HepG2 (cell line): Measurements from ENCODE around the gene ARPIN. TPM values are rescaled to one million over a fixed set of nuclear protein-coding genes. Genes with fewer than 3 reads are reported as not detected.

Experiments
- HDAC1 ChIP-seq: sonication (generic); formaldehyde crosslinking; IDR thresholded peaks from 2 replicates; pipeline ENCODE4 v1.5.1; 2020; ENCODE audit warnings: mild to moderate bottlenecking, missing genetic modification reagents
- NFE2 ChIP-seq: sonication (generic); formaldehyde crosslinking; IDR thresholded peaks from 2 replicates; pipeline ENCODE4 v1.4.0; 2020; ENCODE audit warnings: missing genetic modification reagents
- NFKB2 ChIP-seq: sonication (generic); formaldehyde crosslinking; IDR thresholded peaks from 2 replicates; pipeline ENCODE4 v1.4.0; 2020; ENCODE audit warnings: missing genetic modification reagents, borderline replicate concordance
- SMC3 ChIP-seq: IDR thresholded peaks from 2 replicates; pipeline ENCODE4 v1.6.1; 2011; ENCODE audit warnings: low read length, improper control_type of control experiment
- U2AF1 ChIP-seq: fragments of 200-400 bp; formaldehyde crosslinking; optimal IDR thresholded peaks from 2 replicates; pipeline ENCODE3; 2017; ENCODE audit warnings: mild to moderate bottlenecking, low read depth, low read length
- ZBTB21 ChIP-seq: sonication (generic); formaldehyde crosslinking; IDR thresholded peaks from 2 replicates; pipeline ENCODE4 v1.4.0; 2020; ENCODE audit warnings: missing genetic modification reagents
- ZBTB8A ChIP-seq: sonication (generic); formaldehyde crosslinking; IDR thresholded peaks from 2 replicates; pipeline ENCODE4 v1.4.0; 2020; ENCODE audit warnings: mild to moderate bottlenecking, low read depth, missing genetic modification reagents, borderline replicate concordance
- ZNF709 ChIP-seq: sonication (generic); formaldehyde crosslinking; IDR thresholded peaks from 2 replicates; pipeline ENCODE4 v1.5.0; 2020; ENCODE audit warnings: mild to moderate bottlenecking, missing genetic modification reagents
- ZNF768 ChIP-seq: sonication (generic); formaldehyde crosslinking; IDR thresholded peaks from 2 replicates; pipeline ENCODE4 v1.4.0; 2020; ENCODE audit warnings: missing genetic modification reagents
- ZNF891 ChIP-seq: sonication (generic); formaldehyde crosslinking; IDR thresholded peaks from 2 replicates; pipeline ENCODE4 v1.5.0; 2020; ENCODE audit warnings: mild to moderate bottlenecking, missing genetic modification reagents
- ZSCAN12 ChIP-seq: sonication (generic); formaldehyde crosslinking; IDR thresholded peaks from 2 replicates; pipeline ENCODE4 v1.9.0; 2021; ENCODE audit warnings: mild to moderate bottlenecking, missing genetic modification reagents
- polyA plus RNA-seq, 8 experiments: library from polyadenylated mRNA; depleted of rRNA in 3 of 8; stranded (reverse) in 7 of 8; unstranded in 1 of 8; fragments of >200 nt; fragmentation: Illumina TruSeq in 4 of 8; extraction: Trizol in 4 of 8; gene quantifications; 2 replicates each; pipeline versions ENCODE4 v1.2.1 to v1.2.3, GENCODE V29; 2011 to 2016; ENCODE audit warnings: low read depth in 4 of 8, missing spikeins in 1 of 8, mixed read lengths in 1 of 8; ENCODE audit not compliant: insufficient read depth in 1 of 8
- total RNA-seq, 5 experiments: library from RNA; depleted of rRNA; stranded (reverse); fragments of >200 nt; fragmentation: Illumina TruSeq; extraction: Trizol; gene quantifications; 2 replicates each; pipeline ENCODE4 v1.2.3, GENCODE V29; 2016; ENCODE audit warnings: low read depth in 1 of 5
- TF ChIP-seq, protein P1 (sequence below): sonication (generic); formaldehyde crosslinking; IDR thresholded peaks from 2 replicates; pipeline ENCODE4 v1.5.0; 2020; ENCODE audit warnings: missing genetic modification reagents
- TF ChIP-seq, protein P2 (sequence below): sonication (generic); formaldehyde crosslinking; IDR thresholded peaks from 2 replicates; pipeline ENCODE4 v1.8.0; 2022; ENCODE audit warnings: mild to moderate bottlenecking, missing genetic modification reagents
- TF ChIP-seq, protein P3 (sequence below): sonication (generic); formaldehyde crosslinking; IDR thresholded peaks from 2 replicates; pipeline ENCODE4 v1.8.0; 2022; ENCODE audit warnings: mild to moderate bottlenecking, missing genetic modification reagents, borderline replicate concordance
- TF ChIP-seq, protein P4 (sequence below): IDR thresholded peaks from 2 replicates; pipeline ENCODE4 v1.6.1; 2012; ENCODE audit warnings: inconsistent platforms
- TF ChIP-seq, protein P5 (sequence below): sonication (generic); formaldehyde crosslinking; IDR thresholded peaks from 2 replicates; pipeline ENCODE4 v1.4.0; 2020; ENCODE audit warnings: missing genetic modification reagents
- TF ChIP-seq, protein P6 (sequence below): sonication (generic); formaldehyde crosslinking; IDR thresholded peaks from 2 replicates; pipeline ENCODE4 v1.4.0; 2020; ENCODE audit warnings: missing genetic modification reagents
- TF ChIP-seq, protein P7 (sequence below): sonication (generic); formaldehyde crosslinking; conservative IDR thresholded peaks from 2 replicates; pipeline ENCODE4 v1.4.0; 2020; ENCODE audit warnings: missing genetic modification reagents

Gene ARPIN
- total and polyA plus RNA-seq, 2 of the 13 experiments (the other 11 are each of a cell fraction or from before 2014, with no cell fraction given): 2.8 to 5.0 TPM

DNA sequence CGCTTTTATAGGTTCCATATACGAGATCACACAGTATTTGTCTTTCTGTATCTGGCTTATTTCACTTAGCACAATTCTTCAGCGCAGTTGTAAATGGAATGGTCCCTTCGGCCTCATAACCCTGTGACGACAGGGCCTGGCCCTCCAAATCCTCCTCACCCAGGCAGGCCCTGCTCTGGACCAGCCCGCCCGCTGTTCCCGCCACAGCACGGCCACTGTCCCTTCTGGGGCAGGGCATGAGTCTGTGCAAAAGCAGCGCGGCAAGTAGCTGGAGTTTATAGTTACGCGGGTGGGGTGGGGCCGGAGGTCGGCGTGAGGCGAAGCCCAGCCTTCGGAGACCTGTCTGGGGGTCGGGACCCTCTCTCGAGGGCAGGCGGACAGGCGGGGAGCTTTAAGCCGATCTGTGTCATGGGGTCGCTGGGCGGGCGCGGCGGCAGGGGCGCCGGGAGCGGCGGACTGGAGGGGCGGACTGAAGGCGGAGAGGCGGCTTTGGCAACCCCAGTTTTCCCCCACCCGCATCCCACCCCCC lies 543 bp downstream of the ARPIN start (continued):
- TF ChIP-seq ZSCAN12 (CRISPR knock-in tag) (no peak), NFE2 (CRISPR knock-in tag) (no peak), ZNF768 (CRISPR knock-in tag) (0 out of 2 replicates have a peak, but pooled peaks have one; percentile 10), HDAC1 (CRISPR knock-in tag) (0 out of 2 replicates have a peak, but pooled peaks have one; percentile 1), ZNF891 (peak; percentile 17; the same call in 1 of the 2 replicates), ZBTB8A (CRISPR knock-in tag) (no peak), SMC3 (no peak), ZNF709 (no peak), ZBTB21 (CRISPR knock-in tag) (no peak), U2AF1 (no peak), NFKB2 (CRISPR knock-in tag) (peak; percentile 73; the same call in 1 of the 2 replicates)
- TF ChIP-seq, protein P1, sequence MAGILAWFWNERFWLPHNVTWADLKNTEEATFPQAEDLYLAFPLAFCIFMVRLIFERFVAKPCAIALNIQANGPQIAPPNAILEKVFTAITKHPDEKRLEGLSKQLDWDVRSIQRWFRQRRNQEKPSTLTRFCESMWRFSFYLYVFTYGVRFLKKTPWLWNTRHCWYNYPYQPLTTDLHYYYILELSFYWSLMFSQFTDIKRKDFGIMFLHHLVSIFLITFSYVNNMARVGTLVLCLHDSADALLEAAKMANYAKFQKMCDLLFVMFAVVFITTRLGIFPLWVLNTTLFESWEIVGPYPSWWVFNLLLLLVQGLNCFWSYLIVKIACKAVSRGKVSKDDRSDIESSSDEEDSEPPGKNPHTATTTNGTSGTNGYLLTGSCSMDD (CRISPR knock-in tag): no peak
- TF ChIP-seq, protein P2, sequence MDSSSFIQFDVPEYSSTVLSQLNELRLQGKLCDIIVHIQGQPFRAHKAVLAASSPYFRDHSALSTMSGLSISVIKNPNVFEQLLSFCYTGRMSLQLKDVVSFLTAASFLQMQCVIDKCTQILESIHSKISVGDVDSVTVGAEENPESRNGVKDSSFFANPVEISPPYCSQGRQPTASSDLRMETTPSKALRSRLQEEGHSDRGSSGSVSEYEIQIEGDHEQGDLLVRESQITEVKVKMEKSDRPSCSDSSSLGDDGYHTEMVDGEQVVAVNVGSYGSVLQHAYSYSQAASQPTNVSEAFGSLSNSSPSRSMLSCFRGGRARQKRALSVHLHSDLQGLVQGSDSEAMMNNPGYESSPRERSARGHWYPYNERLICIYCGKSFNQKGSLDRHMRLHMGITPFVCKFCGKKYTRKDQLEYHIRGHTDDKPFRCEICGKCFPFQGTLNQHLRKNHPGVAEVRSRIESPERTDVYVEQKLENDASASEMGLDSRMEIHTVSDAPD (CRISPR knock-in tag): 0 out of 2 replicates have a peak, but pooled peaks have one; percentile 14
- TF ChIP-seq, protein P3, sequence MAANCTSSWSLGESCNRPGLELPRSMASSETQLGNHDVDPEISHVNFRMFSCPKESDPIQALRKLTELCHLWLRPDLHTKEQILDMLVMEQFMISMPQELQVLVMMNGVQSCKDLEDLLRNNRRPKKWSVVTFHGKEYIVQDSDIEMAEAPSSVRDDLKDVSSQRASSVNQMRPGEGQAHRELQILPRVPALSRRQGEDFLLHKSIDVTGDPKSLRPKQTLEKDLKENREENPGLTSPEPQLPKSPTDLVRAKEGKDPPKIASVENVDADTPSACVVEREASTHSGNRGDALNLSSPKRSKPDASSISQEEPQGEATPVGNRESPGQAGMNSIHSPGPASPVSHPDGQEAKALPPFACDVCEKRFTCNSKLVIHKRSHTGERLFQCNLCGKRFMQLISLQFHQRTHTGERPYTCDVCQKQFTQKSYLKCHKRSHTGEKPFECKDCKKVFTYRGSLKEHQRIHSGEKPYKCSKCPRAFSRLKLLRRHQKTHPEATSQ (CRISPR knock-in tag): no peak
- TF ChIP-seq, protein P4, sequence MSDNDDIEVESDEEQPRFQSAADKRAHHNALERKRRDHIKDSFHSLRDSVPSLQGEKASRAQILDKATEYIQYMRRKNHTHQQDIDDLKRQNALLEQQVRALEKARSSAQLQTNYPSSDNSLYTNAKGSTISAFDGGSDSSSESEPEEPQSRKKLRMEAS: peak; percentile 58
- TF ChIP-seq, protein P5, sequence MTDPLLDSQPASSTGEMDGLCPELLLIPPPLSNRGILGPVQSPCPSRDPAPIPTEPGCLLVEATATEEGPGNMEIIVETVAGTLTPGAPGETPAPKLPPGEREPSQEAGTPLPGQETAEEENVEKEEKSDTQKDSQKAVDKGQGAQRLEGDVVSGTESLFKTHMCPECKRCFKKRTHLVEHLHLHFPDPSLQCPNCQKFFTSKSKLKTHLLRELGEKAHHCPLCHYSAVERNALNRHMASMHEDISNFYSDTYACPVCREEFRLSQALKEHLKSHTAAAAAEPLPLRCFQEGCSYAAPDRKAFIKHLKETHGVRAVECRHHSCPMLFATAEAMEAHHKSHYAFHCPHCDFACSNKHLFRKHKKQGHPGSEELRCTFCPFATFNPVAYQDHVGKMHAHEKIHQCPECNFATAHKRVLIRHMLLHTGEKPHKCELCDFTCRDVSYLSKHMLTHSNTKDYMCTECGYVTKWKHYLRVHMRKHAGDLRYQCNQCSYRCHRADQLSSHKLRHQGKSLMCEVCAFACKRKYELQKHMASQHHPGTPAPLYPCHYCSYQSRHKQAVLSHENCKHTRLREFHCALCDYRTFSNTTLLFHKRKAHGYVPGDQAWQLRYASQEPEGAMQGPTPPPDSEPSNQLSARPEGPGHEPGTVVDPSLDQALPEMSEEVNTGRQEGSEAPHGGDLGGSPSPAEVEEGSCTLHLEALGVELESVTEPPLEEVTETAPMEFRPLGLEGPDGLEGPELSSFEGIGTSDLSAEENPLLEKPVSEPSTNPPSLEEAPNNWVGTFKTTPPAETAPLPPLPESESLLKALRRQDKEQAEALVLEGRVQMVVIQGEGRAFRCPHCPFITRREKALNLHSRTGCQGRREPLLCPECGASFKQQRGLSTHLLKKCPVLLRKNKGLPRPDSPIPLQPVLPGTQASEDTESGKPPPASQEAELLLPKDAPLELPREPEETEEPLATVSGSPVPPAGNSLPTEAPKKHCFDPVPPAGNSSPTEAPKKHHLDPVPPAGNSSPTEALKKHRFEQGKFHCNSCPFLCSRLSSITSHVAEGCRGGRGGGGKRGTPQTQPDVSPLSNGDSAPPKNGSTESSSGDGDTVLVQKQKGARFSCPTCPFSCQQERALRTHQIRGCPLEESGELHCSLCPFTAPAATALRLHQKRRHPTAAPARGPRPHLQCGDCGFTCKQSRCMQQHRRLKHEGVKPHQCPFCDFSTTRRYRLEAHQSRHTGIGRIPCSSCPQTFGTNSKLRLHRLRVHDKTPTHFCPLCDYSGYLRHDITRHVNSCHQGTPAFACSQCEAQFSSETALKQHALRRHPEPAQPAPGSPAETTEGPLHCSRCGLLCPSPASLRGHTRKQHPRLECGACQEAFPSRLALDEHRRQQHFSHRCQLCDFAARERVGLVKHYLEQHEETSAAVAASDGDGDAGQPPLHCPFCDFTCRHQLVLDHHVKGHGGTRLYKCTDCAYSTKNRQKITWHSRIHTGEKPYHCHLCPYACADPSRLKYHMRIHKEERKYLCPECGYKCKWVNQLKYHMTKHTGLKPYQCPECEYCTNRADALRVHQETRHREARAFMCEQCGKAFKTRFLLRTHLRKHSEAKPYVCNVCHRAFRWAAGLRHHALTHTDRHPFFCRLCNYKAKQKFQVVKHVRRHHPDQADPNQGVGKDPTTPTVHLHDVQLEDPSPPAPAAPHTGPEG: 0 out of 2 replicates have a peak, but pooled peaks have one; percentile 2
- TF ChIP-seq, protein P6, sequence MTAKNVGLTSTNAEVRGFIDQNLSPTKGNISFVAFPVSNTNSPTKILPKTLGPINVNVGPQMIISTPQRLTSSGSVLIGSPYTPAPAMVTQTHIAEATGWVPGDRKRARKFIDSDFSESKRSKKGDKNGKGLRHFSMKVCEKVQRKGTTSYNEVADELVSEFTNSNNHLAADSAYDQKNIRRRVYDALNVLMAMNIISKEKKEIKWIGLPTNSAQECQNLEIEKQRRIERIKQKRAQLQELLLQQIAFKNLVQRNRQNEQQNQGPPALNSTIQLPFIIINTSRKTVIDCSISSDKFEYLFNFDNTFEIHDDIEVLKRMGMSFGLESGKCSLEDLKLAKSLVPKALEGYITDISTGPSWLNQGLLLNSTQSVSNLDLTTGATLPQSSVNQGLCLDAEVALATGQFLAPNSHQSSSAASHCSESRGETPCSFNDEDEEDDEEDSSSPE (CRISPR knock-in tag): peak; percentile 80
- TF ChIP-seq, protein P7, sequence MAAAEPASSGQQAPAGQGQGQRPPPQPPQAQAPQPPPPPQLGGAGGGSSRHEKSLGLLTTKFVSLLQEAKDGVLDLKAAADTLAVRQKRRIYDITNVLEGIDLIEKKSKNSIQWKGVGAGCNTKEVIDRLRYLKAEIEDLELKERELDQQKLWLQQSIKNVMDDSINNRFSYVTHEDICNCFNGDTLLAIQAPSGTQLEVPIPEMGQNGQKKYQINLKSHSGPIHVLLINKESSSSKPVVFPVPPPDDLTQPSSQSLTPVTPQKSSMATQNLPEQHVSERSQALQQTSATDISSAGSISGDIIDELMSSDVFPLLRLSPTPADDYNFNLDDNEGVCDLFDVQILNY (CRISPR knock-in tag): peak; percentile 66; the same call in 1 of the 2 replicates
